ENCODE measurements around the gene MLST8. TPM values are rescaled to one million over a fixed set of nuclear protein-coding genes. Genes with fewer than 3 reads are reported as not detected.

MLST8 gene
- total RNA-seq, 2 experiments from 2014 or later = 22.9 to 26.4 TPM

- Mint-ChIP-seq H3K36me3 (ENCODE audit: low read depth) (peaks cover 30% of the 10 kb centered on the region), H3K27me3 (peaks cover 4% of the 10 kb centered on the region), H3K4me3 (no peak overlapping the region), H3K27ac (no peak overlapping the region), H3K9me3 (no peaks in the 10 kb centered on the region), H3K4me1 (ENCODE audit: low read depth) (no peaks in the 10 kb centered on the region)
- H3K27ac ChIP-seq (ENCODE audit: low read depth in 1 of 2, low read length in 2 of 2) = no peak overlapping the region
- DNase-seq (no peak), ATAC-seq (ENCODE audit: poor library complexity) (no peak)
- H3K4me3 ChIP-seq (ENCODE audit: low read length) = no peak overlapping the region
- peaks cover 0 to 12% of the 10 kb centered on the region in 2 experiments for H3K27me3 ChIP-seq (ENCODE audit: control insufficient read depth in 1 of 2, insufficient read depth in 2 of 2, low read length in 2 of 2)
- POLR2A ChIA-PET = no interaction called here
- CTCF ChIA-PET = no interaction called here
- intact Hi-C loops (cut with DNase I, micrococcal nuclease) = no loop called here
- peaks cover 11% of the 10 kb centered on the region for H3K4me1 ChIP-seq (ENCODE audit: insufficient read depth, low read length)
- H3K9me3 ChIP-seq (ENCODE audit: control insufficient read depth in 1 of 2, insufficient read depth in 1 of 2, low read length in 2 of 2) = no peaks in the 10 kb centered on the region
- TF ChIP-seq, protein P1, sequence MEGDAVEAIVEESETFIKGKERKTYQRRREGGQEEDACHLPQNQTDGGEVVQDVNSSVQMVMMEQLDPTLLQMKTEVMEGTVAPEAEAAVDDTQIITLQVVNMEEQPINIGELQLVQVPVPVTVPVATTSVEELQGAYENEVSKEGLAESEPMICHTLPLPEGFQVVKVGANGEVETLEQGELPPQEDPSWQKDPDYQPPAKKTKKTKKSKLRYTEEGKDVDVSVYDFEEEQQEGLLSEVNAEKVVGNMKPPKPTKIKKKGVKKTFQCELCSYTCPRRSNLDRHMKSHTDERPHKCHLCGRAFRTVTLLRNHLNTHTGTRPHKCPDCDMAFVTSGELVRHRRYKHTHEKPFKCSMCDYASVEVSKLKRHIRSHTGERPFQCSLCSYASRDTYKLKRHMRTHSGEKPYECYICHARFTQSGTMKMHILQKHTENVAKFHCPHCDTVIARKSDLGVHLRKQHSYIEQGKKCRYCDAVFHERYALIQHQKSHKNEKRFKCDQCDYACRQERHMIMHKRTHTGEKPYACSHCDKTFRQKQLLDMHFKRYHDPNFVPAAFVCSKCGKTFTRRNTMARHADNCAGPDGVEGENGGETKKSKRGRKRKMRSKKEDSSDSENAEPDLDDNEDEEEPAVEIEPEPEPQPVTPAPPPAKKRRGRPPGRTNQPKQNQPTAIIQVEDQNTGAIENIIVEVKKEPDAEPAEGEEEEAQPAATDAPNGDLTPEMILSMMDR (IDR thresholded peaks at IDR 0.05) = no peak
- peaks cover 66% of the 10 kb centered on the region for H3K36me3 ChIP-seq (ENCODE audit: insufficient read depth, low read length)
Measured at GRCh38 chr16:2233046-2233775, 28.0 kb downstream of the MLST8 start.

DNA sequence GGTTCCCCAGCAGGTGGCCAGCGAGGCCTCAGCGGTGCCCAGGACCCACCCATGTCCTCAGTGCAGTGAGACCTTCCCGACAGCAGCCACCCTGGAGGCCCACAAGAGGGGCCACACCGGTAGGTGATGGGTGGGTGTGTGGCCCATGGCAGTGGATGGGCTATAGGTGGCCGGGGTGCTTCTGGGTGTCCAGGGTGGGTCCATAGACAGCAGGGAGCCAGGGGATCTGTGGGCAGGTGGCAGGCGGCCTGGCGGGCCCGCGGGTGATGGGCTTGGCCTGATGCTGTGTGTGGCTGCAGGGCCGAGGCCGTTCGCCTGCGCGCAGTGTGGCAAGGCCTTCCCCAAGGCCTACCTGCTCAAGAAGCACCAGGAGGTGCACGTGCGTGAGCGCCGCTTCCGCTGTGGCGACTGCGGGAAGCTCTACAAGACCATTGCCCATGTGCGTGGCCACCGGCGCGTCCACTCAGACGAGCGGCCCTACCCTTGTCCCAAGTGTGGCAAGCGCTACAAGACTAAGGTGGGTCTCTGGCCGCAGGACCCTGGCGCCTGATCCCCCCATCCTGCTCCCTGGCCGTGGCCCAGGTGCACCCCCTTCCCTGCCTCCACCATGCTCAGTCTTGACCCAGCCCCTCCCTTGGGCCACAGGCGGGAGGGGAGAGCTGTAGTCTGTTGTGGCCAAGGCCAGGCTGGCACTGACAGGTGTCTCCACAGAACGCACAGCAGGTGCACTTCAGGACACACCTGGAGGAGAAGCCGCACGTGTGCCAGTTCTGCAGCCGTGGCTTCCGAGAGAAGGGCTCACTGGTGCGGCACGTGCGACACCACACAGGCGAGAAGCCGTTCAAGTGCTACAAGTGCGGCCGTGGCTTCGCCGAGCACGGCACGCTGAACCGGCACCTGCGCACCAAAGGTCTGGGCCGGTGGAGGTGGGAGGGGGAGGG, 28.9 kb downstream of the MLST8 start:
- Histone ChIP-seq H3K4me1 (ENCODE audit: insufficient read depth, low read length) (peaks cover 11% of the 10 kb centered on the region), H3K27ac (ENCODE audit: low read depth in 1 of 2, low read length in 2 of 2) (no peak overlapping the region), H3K36me3 (ENCODE audit: insufficient read depth, low read length) (peaks cover 57% of the 10 kb centered on the region), H3K4me3 (ENCODE audit: low read length) (no peak overlapping the region), H3K9me3 (ENCODE audit: control insufficient read depth in 1 of 2, insufficient read depth in 1 of 2, low read length in 2 of 2) (no peaks in the 10 kb centered on the region), H3K27me3 (ENCODE audit: control insufficient read depth in 1 of 2, insufficient read depth in 2 of 2, low read length in 2 of 2) (peaks cover 0 to 12% of the 10 kb centered on the region in 2 experiments)
- peaks cover 4% of the 10 kb centered on the region for H3K27me3 Mint-ChIP-seq
- TF ChIP-seq, protein P1 (IDR thresholded peaks at IDR 0.05) = no peak
- intact Hi-C loops (cut with DNase I, micrococcal nuclease) = no loop called here
- POLR2A ChIA-PET = no interaction called here
- CTCF ChIA-PET = no interaction called here
- ATAC-seq (ENCODE audit: poor library complexity) (no peak), DNase-seq (no peak)
- no peaks in the 10 kb centered on the region for H3K4me1 Mint-ChIP-seq (ENCODE audit: low read depth)
- H3K36me3 Mint-ChIP-seq (ENCODE audit: low read depth) = peaks cover 29% of the 10 kb centered on the region
- H3K4me3 Mint-ChIP-seq = no peak overlapping the region
- H3K27ac Mint-ChIP-seq = no peak overlapping the region
- no peaks in the 10 kb centered on the region for H3K9me3 Mint-ChIP-seq

DNA sequence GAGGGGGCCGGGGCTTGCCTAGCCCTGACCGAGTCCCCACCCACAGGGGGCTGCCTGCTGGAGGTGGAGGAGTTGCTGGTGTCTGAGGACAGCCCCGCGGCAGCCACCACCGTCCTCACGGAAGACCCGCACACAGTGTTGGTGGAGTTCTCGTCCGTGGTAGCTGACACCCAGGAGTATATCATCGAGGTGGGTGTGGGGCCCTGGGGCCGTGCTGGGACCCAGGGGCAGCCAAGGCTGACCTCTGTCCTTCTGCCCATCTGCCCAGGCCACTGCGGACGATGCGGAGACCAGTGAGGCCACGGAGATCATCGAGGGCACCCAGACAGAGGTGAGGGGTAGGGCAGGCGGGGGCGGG, 29.5 kb downstream of the MLST8 start:
- no peak overlapping the region for H3K4me3 ChIP-seq (ENCODE audit: low read length)

More for the DNA sequence above, 29.5 kb downstream of the MLST8 start:
- H3K27me3 Mint-ChIP-seq = peaks cover 4% of the 10 kb centered on the region
- ATAC-seq (ENCODE audit: poor library complexity) (no peak), DNase-seq (no peak)
- intact Hi-C loops (cut with DNase I, micrococcal nuclease) = no loop called here
- Histone ChIP-seq H3K9me3 (ENCODE audit: control insufficient read depth in 1 of 2, insufficient read depth in 1 of 2, low read length in 2 of 2) (no peaks in the 10 kb centered on the region), H3K27me3 (ENCODE audit: control insufficient read depth in 1 of 2, insufficient read depth in 2 of 2, low read length in 2 of 2) (peaks cover 0 to 12% of the 10 kb centered on the region in 2 experiments), H3K27ac (ENCODE audit: low read depth in 1 of 2, low read length in 2 of 2) (no peak overlapping the region), H3K4me1 (ENCODE audit: insufficient read depth, low read length) (peaks cover 11% of the 10 kb centered on the region), H3K36me3 (ENCODE audit: insufficient read depth, low read length) (peaks cover 50% of the 10 kb centered on the region)
- no peak overlapping the region for H3K27ac Mint-ChIP-seq
- no peaks in the 10 kb centered on the region for H3K4me1 Mint-ChIP-seq (ENCODE audit: low read depth)
- ChIA-PET CTCF (no interaction called here), POLR2A (no interaction called here)
- peaks cover 22% of the 10 kb centered on the region for H3K36me3 Mint-ChIP-seq (ENCODE audit: low read depth)
- H3K9me3 Mint-ChIP-seq = no peaks in the 10 kb centered on the region
- no peak overlapping the region for H3K4me3 Mint-ChIP-seq
- TF ChIP-seq, protein P1 (IDR thresholded peaks at IDR 0.05) = no peak
